ENCODE data around the gene PLOD3.

PLOD3 gene

GRCh38 chr7:101222275-101222830 is 5.0 kb upstream of the PLOD3 start:
- H3K9ac ChIP-seq (ENCODE audit: insufficient read length) = no peak overlapping the region
- H3K36me3 ChIP-seq (ENCODE audit: insufficient read depth, low read length) = peaks cover 5% of the 10 kb centered on the region; the same call in 1 of the 2 replicates
- no peak overlapping the region for H3K4me3 ChIP-seq
- TF ChIP-seq EZH2 (IDR thresholded peaks at IDR 0.05) = no peak
- no peak for DNase-seq (ENCODE audit: low read depth, low spot score)
- H3K27ac ChIP-seq = no peak overlapping the region
- H3K9me3 ChIP-seq (ENCODE audit: low read depth, low read length) = no peaks in the 10 kb centered on the region

- no peaks in the 10 kb centered on the region for H3K9me3 ChIP-seq (ENCODE audit: low read depth, low read length)
These were observed 2.9 kb upstream of the PLOD3 start for GRCh38 chr7:101220295-101220694.

DNA sequence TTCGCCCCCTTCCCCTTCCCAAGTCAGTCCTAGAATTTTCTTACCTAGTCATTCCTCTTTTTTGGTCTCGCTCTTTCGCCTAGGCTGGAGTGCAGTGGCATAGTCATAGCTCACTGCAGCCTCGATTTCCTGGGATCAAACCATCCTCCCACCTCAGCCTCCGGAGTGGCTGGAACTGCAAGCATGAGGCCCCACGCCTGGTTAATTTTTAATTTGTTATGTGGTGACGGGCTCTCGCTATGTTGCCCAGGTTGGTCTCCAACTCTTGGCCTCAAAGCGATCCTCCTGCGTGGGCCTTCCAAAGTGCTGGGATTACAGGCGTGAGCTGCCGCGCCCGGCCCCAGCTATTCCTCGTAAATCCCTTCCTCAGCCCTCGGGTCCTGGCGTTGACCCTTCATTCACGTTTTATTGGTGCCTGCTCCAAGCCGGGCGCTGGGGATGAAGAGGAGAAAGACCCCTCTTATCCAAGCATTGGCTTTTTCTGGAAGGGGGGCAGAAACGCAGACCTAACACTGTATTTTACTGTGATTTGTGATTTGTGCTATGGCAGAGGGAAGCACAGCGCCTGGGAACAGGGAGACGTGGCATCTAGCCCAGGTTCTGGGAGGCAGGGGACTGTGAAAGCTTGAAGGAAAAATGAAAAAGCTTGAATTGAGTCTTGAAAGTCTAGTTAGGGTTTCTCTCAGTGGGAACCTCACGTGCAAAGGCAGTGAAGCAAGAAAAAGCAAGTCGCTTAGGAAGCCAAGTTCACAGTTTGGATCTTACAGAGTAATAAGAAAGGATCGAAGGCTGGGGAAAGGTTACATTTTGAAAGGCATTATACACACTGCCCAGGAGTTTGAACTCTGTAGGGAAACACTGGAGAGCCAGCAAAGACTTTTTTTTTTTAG is 1.1 kb upstream of the PLOD3 start:
- Histone ChIP-seq H3K36me3 (ENCODE audit: insufficient read depth, low read length) (no peaks in the 10 kb centered on the region; the same call in 1 of the 2 replicates), H3K4me3 (peak overlapping the region; percentile 99), H3K27ac (no peak overlapping the region), H3K9me3 (ENCODE audit: low read depth, low read length) (no peaks in the 10 kb centered on the region), H3K9ac (ENCODE audit: insufficient read length) (peak overlapping the region; percentile 86)
- TF ChIP-seq EZH2 (IDR thresholded peaks at IDR 0.05) = no peak
- no peak for TF ChIP-seq FOXP2 (optimal IDR thresholded peaks at IDR 0.05; ENCODE audit: control extremely low read depth, extremely low read length, insufficient read depth)
- TF ChIP-seq POLR2AphosphoS5 (IDR thresholded peaks at IDR 0.05; ENCODE audit: borderline replicate concordance, low read depth, low read length) = no peak
- no peak for DNase-seq (ENCODE audit: low read depth, low spot score)

More at GRCh38 chr7:101220295-101220694, 2.9 kb upstream of the PLOD3 start:
- H3K36me3 ChIP-seq (ENCODE audit: insufficient read depth, low read length) = peaks cover 5% of the 10 kb centered on the region; the same call in 1 of the 2 replicates
- no peak overlapping the region for H3K27ac ChIP-seq
- H3K4me3 ChIP-seq = no peak overlapping the region
- no peak for TF ChIP-seq EZH2 (IDR thresholded peaks at IDR 0.05)
- no peak for TF ChIP-seq FOXP2 (optimal IDR thresholded peaks at IDR 0.05; ENCODE audit: control extremely low read depth, extremely low read length, insufficient read depth)
- no peak for TF ChIP-seq POLR2AphosphoS5 (IDR thresholded peaks at IDR 0.05; ENCODE audit: borderline replicate concordance, low read depth, low read length)
- H3K9ac ChIP-seq (ENCODE audit: insufficient read length) = no peak overlapping the region
- no peak for DNase-seq (ENCODE audit: low read depth, low spot score)

DNA sequence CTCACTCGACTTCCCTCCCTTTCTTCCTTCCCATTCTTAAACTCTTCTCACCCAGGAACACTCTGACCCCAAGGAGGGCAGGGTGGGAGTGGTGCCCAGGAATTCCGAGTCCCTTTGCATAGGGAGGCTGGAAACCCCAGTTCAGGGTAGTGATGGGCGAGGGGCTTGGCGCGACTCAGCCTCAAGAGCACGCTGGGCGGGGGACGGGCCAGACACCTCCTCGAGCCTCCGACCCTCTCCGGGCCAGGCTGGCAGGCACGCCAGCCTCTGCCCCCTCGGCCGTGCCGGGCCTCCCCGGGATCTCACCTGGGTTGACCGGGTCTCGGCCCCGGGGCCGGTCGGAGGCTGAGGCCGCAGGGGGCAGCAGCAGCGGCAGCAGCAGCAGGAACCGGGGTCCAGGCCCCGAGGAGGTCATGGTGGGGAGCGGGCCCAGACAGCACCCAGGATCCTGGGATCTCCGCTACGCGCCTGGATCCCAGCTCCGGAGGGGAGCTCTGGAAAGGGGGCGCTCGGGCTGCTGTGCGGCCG is 457 bp downstream of the PLOD3 start:
- no peaks in the 10 kb centered on the region; the same call in 1 of the 2 replicates for H3K36me3 ChIP-seq (ENCODE audit: insufficient read depth, low read length)
- no peak overlapping the region for H3K27ac ChIP-seq
- H3K9ac ChIP-seq (ENCODE audit: insufficient read length) = peak overlapping the region; percentile 70
- DNase-seq (ENCODE audit: low read depth, low spot score) = no peak
- TF ChIP-seq FOXP2 (optimal IDR thresholded peaks at IDR 0.05; ENCODE audit: control extremely low read depth, extremely low read length, insufficient read depth) (no peak), EZH2 (IDR thresholded peaks at IDR 0.05) (no peak), POLR2AphosphoS5 (IDR thresholded peaks at IDR 0.05; ENCODE audit: borderline replicate concordance, low read depth, low read length) (no peak)
- peak overlapping the region; percentile 99 for H3K4me3 ChIP-seq
- no peaks in the 10 kb centered on the region for H3K9me3 ChIP-seq (ENCODE audit: low read depth, low read length)

- Histone ChIP-seq H3K4me3 (peak overlapping the region; percentile 99), H3K9ac (ENCODE audit: insufficient read length) (peak overlapping the region; percentile 70), H3K9me3 (ENCODE audit: low read depth, low read length) (no peaks in the 10 kb centered on the region), H3K36me3 (ENCODE audit: insufficient read depth, low read length) (no peaks in the 10 kb centered on the region; the same call in 1 of the 2 replicates), H3K27ac (no peak overlapping the region)
- TF ChIP-seq POLR2AphosphoS5 (IDR thresholded peaks at IDR 0.05; ENCODE audit: borderline replicate concordance, low read depth, low read length) = no peak
- DNase-seq (ENCODE audit: low read depth, low spot score) = no peak
These were observed 1.2 kb downstream of the PLOD3 start for GRCh38 chr7:101216001-101216859.

- Histone ChIP-seq H3K36me3 (ENCODE audit: insufficient read depth, low read length) (peaks cover 4% of the 10 kb centered on the region; the same call in 1 of the 2 replicates), H3K4me3 (no peak overlapping the region), H3K9me3 (ENCODE audit: low read depth, low read length) (no peaks in the 10 kb centered on the region), H3K27ac (no peak overlapping the region), H3K9ac (ENCODE audit: insufficient read length) (no peak overlapping the region)
- TF ChIP-seq EZH2 (IDR thresholded peaks at IDR 0.05) (no peak), POLR2AphosphoS5 (IDR thresholded peaks at IDR 0.05; ENCODE audit: borderline replicate concordance, low read depth, low read length) (no peak), FOXP2 (optimal IDR thresholded peaks at IDR 0.05; ENCODE audit: control extremely low read depth, extremely low read length, insufficient read depth) (no peak)
- DNase-seq (ENCODE audit: low read depth, low spot score) = no peak
These were observed 5.4 kb downstream of the PLOD3 start for GRCh38 chr7:101212014-101212413.

DNA sequence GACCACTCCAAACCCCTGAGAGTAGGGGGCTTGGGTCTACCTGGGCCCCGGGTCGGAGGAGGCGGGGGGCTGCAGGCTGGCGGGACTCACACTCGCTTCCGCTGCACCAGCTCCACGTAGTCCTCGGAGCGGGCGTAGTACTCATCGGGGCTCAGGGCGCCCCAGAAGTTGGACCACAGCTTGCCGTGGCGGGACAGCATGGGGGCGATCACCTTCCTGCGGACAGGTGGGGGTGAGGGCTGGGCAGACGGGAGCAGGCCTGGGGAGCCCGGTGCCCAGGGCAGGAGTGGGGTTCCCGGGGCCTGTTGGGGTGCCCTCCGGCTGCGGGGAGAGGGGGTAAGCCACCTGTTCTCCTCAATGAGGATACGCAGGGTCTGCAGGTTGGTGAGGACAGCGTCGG is 5.9 kb downstream of the PLOD3 start:
- H3K27ac ChIP-seq = no peak overlapping the region
- peaks cover 4% of the 10 kb centered on the region; the same call in 1 of the 2 replicates for H3K36me3 ChIP-seq (ENCODE audit: insufficient read depth, low read length)
- no peak overlapping the region for H3K9ac ChIP-seq (ENCODE audit: insufficient read length)
- H3K9me3 ChIP-seq (ENCODE audit: low read depth, low read length) = no peaks in the 10 kb centered on the region
- TF ChIP-seq FOXP2 (optimal IDR thresholded peaks at IDR 0.05; ENCODE audit: control extremely low read depth, extremely low read length, insufficient read depth) (no peak), EZH2 (IDR thresholded peaks at IDR 0.05) (no peak), POLR2AphosphoS5 (IDR thresholded peaks at IDR 0.05; ENCODE audit: borderline replicate concordance, low read depth, low read length) (no peak)
- H3K4me3 ChIP-seq = no peak overlapping the region
- no peak for DNase-seq (ENCODE audit: low read depth, low spot score)

DNA sequence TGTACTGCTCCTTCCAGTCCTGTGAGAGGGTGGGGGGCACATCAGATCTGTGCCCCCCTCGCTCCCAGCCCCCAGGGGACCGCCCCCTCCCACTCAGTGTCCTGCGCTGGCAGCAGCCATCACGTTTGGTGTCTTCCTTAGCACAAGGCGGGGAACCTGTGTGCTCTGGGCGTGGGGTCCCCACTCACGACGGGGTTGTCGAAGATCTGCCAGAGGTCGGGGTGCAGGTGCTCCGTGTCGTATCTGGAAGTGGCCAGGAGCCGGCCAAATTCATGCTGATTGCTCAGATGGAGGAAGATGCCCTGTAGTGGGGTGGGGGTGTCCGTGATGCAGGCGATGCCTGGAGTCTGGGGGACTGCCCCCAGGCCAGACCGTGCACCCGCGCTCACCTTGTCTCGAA is 7.2 kb downstream of the PLOD3 start:
- DNase-seq (ENCODE audit: low read depth, low spot score) = no peak
- Histone ChIP-seq H3K9me3 (ENCODE audit: low read depth, low read length) (no peaks in the 10 kb centered on the region), H3K27ac (no peak overlapping the region), H3K4me3 (no peak overlapping the region), H3K9ac (ENCODE audit: insufficient read length) (no peak overlapping the region), H3K36me3 (ENCODE audit: insufficient read depth, low read length) (peaks cover 4% of the 10 kb centered on the region; the same call in 1 of the 2 replicates)
- TF ChIP-seq FOXP2 (optimal IDR thresholded peaks at IDR 0.05; ENCODE audit: control extremely low read depth, extremely low read length, insufficient read depth) (no peak), EZH2 (IDR thresholded peaks at IDR 0.05) (no peak), POLR2AphosphoS5 (IDR thresholded peaks at IDR 0.05; ENCODE audit: borderline replicate concordance, low read depth, low read length) (no peak)
